Keratinocyte (primary cell): ENCODE data around the gene IL21R. TPM values are rescaled to one million over a fixed set of nuclear protein-coding genes. Genes with fewer than 3 reads are reported as not detected.

Experiments used
- DNase-seq: peaks from one replicate; pipeline ENCODE4 v3.0.0-alpha.2; 2011; ENCODE audit warnings: low read depth, missing footprints, low spot score
- FAIRE-seq: peaks from 2 replicates; lab custom pipeline; 2011; peaks lifted over from hg19 to GRCh38; lab: Jason Lieb, UNC
- H2AFZ ChIP-seq: 2 replicates; pipeline ENCODE4 v1.6.0; 2012; ENCODE audit warnings: low read length, control low read depth, inconsistent platforms; ENCODE audit not compliant: control insufficient read depth
- H3K27ac ChIP-seq: 2 replicates; pipeline ENCODE4 v1.5.1; 2011; ENCODE audit warnings: low read length; ENCODE audit not compliant: control insufficient read depth, insufficient read depth
- H3K27me3 ChIP-seq: 3 replicates; pipeline ENCODE4 v1.6.0; 2011; ENCODE audit warnings: low read length; ENCODE audit not compliant: control insufficient read depth, insufficient read depth; ENCODE audit errors: extremely low read depth
- H3K36me3 ChIP-seq, 2 experiments: 2 replicates in 1 of 2; 3 replicates in 1 of 2; pipeline ENCODE4 v1.5.1; 2011; ENCODE audit warnings: low read length in 2 of 2, mild to moderate bottlenecking in 1 of 2; ENCODE audit not compliant: control insufficient read depth in 2 of 2, insufficient read depth in 2 of 2; ENCODE audit errors: extremely low read depth in 1 of 2
- H3K4me1 ChIP-seq: 3 replicates; pipeline ENCODE4 v1.5.1; 2011; ENCODE audit warnings: low read length; ENCODE audit not compliant: control insufficient read depth, insufficient read depth; ENCODE audit errors: extremely low read depth
- H3K4me2 ChIP-seq: 3 replicates; pipeline ENCODE4 v1.6.0; 2011; ENCODE audit warnings: low read depth, low read length; ENCODE audit not compliant: control insufficient read depth, insufficient read depth; ENCODE audit errors: extremely low read depth
- H3K4me3 ChIP-seq, 3 experiments: fragments of 200-600 bp in 1 of 3; sonication (generic) in 1 of 3; 2 replicates in 2 of 3; 3 replicates in 1 of 3; pipeline ENCODE4 v1.5.1; 2011 to 2016; ENCODE audit warnings: low read length in 3 of 3, mild to moderate bottlenecking in 3 of 3, control low read depth in 2 of 3, inconsistent platforms in 1 of 3, low read depth in 1 of 3, mixed read lengths in 1 of 3, mixed run types in 1 of 3, moderate library complexity in 1 of 3; ENCODE audit not compliant: control insufficient read depth in 2 of 3, insufficient read depth in 2 of 3; ENCODE audit errors: extremely low read depth in 1 of 3
- H3K79me2 ChIP-seq: 2 replicates; pipeline ENCODE4 v1.6.0; 2012; ENCODE audit warnings: low read length; ENCODE audit not compliant: control insufficient read depth, insufficient read depth
- H3K9ac ChIP-seq: 3 replicates; pipeline ENCODE4 v1.6.0; 2011; ENCODE audit warnings: low read length; ENCODE audit not compliant: control insufficient read depth, insufficient read depth; ENCODE audit errors: extremely low read depth
- H3K9me1 ChIP-seq: 3 replicates; pipeline ENCODE4 v1.6.0; 2011; ENCODE audit warnings: low read length; ENCODE audit not compliant: control insufficient read depth, insufficient read depth; ENCODE audit errors: extremely low read depth
- H3K9me3 ChIP-seq: 2 replicates; pipeline ENCODE4 v1.5.1; 2012; ENCODE audit warnings: low read depth, low read length; ENCODE audit not compliant: control insufficient read depth
- H4K20me1 ChIP-seq: 3 replicates; pipeline ENCODE4 v1.6.0; 2011; ENCODE audit warnings: low read length; ENCODE audit not compliant: control insufficient read depth, insufficient read depth; ENCODE audit errors: extremely low read depth
- CTCF ChIP-seq, 3 experiments: IDR thresholded peaks in 1 of 3; conservative IDR thresholded peaks in 1 of 3; optimal IDR thresholded peaks in 1 of 3; 2 replicates in 2 of 3; 3 replicates in 1 of 3; pipeline versions ENCODE3 to v1.5.1; 2011; ENCODE audit warnings: low read length in 3 of 3, mild to moderate bottlenecking in 3 of 3, moderate library complexity in 2 of 3, control low read depth in 1 of 3, inconsistent platforms in 1 of 3; ENCODE audit not compliant: insufficient read depth in 2 of 3; ENCODE audit errors: extremely low read depth in 1 of 3
- EZH2 ChIP-seq: IDR thresholded peaks from one replicate; pipeline ENCODE4 v1.6.1; 2012; ENCODE audit warnings: inconsistent platforms, mild to moderate bottlenecking, low read length, moderate library complexity
- dilution Hi-C: fragments of 300-500 bp; cut with MboI; formaldehyde crosslinking; loops from one replicate; pipeline ENCODE4 v1.7.0; 2020; ENCODE audit warnings: low sequenced_read_pairs; ENCODE audit not compliant: extremely low pct_ligation_motif_present
- polyA plus RNA-seq, 5 experiments: library from polyadenylated mRNA; depleted of rRNA in 3 of 5; stranded (reverse) in 3 of 5; stranded (forward) in 1 of 5; unstranded in 1 of 5; fragments of >200 nt; gene quantifications; 1 replicate in 1 of 5; 2 replicates in 3 of 5; 3 replicates in 1 of 5; pipeline versions ENCODE4 v1.2.1 to v1.2.3, GENCODE V29; 2011 to 2012; ENCODE audit warnings: missing spikeins in 2 of 5, low read depth in 1 of 5, low replicate concordance in 1 of 5

Gene IL21R
- polyA plus RNA-seq, 1 donor (not counting 4 experiments of a cell fraction or from before 2014, with no cell fraction given) = 0.12 TPM

GRCh38 chr16:27465483-27465879, 63.5 kb downstream of the IL21R start:
- H3K9me1 ChIP-seq = no peaks in the 10 kb centered on the region
- TF ChIP-seq EZH2 (no peak), CTCF (optimal IDR thresholded peaks at IDR 0.05 in 1 of 3, IDR thresholded peaks at IDR 0.05 in 1 of 3, conservative IDR thresholded peaks at IDR 0.05 in 1 of 3; ENCODE audit: extremely low read depth in 1 of 3, insufficient read depth in 2 of 3, low read length in 3 of 3) (no peak)
- H3K79me2 ChIP-seq = no peaks in the 10 kb centered on the region
- peaks cover 4% of the 10 kb centered on the region for H4K20me1 ChIP-seq
- dilution Hi-C loops = no loop called here
- no peaks in the 10 kb centered on the region for H3K9me3 ChIP-seq
- no peaks in the 10 kb centered on the region for H3K27me3 ChIP-seq
- H3K4me1 ChIP-seq = peaks cover 26% of the 10 kb centered on the region
- peaks cover 35 to 46% of the 10 kb centered on the region in 2 experiments for H3K36me3 ChIP-seq
- no peak overlapping the region for H2AFZ ChIP-seq
- H3K9ac ChIP-seq = no peak overlapping the region
- DNase-seq (no peak), FAIRE-seq (no peak)
- H3K4me3 ChIP-seq = no peak overlapping the region
- H3K27ac ChIP-seq = no peak overlapping the region
- H3K4me2 ChIP-seq = no peak overlapping the region

- Histone ChIP-seq H3K9me1 (no peaks in the 10 kb centered on the region), H3K27me3 (no peaks in the 10 kb centered on the region), H3K4me1 (no peaks in the 10 kb centered on the region), H2AFZ (no peak overlapping the region), H3K27ac (no peak overlapping the region), H4K20me1 (peaks cover 4% of the 10 kb centered on the region), H3K4me3 (no peak overlapping the region), H3K4me2 (no peak overlapping the region), H3K9ac (no peak overlapping the region), H3K9me3 (no peaks in the 10 kb centered on the region), H3K36me3 (peaks cover 28 to 55% of the 10 kb centered on the region in 2 experiments), H3K79me2 (no peaks in the 10 kb centered on the region)
- DNase-seq = no peak
- dilution Hi-C loops = no loop called here
- TF ChIP-seq CTCF (optimal IDR thresholded peaks at IDR 0.05 in 1 of 3, IDR thresholded peaks at IDR 0.05 in 1 of 3, conservative IDR thresholded peaks at IDR 0.05 in 1 of 3; ENCODE audit: extremely low read depth in 1 of 3, insufficient read depth in 2 of 3, low read length in 3 of 3) (no peak), EZH2 (no peak)
- FAIRE-seq = no peak
These were observed 67.1 kb downstream of the IL21R start for GRCh38 chr16:27468941-27469531.
